Measurements from ENCODE around the gene GRM7.

GRM7 gene

DNA sequence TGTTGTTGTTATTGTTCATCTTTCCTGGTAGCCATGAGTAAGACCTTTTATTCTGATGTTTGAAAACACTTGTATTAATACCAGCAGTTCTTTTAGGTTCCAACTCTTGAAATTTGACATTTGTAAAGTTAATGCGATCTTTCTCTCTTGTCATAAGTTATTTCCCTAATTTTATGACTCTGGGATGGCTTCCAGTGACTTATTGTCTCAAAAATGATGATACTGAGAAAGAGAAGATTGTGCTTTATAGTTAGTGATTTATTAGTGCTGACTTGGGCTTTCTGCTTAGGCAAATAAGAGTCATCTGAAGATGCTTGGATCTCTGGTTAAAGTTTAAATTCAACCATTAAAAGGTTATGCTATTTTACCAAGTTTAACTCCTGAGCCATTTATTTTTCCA is 715.2 kb downstream of the GRM7 start:
- no peak overlapping the region for H3K4me3 ChIP-seq (ENCODE audit: low read depth, low read length)
- POLR2A ChIA-PET: no interaction called here
- CTCF ChIA-PET: no interaction called here
- no peaks in the 10 kb centered on the region for H3K36me3 ChIP-seq (ENCODE audit: control insufficient read depth in 2 of 2, insufficient read depth in 1 of 2, low read length in 2 of 2)
- no peaks in the 10 kb centered on the region for H3K9me3 ChIP-seq (ENCODE audit: control insufficient read depth, insufficient read depth, low read depth, low read length)
- TF ChIP-seq KLF16 (tag by site-specific recombination; IDR thresholded peaks at IDR 0.05): no peak
- no peak for TF ChIP-seq ZNF416 (tag by site-specific recombination; IDR thresholded peaks at IDR 0.05)
- TF ChIP-seq ZNF791 (tag by site-specific recombination; IDR thresholded peaks at IDR 0.05): no peak
- no peak for TF ChIP-seq GLI2 (tag by site-specific recombination; IDR thresholded peaks at IDR 0.05; ENCODE audit: borderline replicate concordance, low read depth)
- no peak for TF ChIP-seq ZBTB26 (tag by site-specific recombination; optimal IDR thresholded peaks at IDR 0.05)
- H3K4me1 ChIP-seq (ENCODE audit: control insufficient read depth, insufficient read depth, low read length): no peaks in the 10 kb centered on the region
- no peak overlapping the region for H3K27ac ChIP-seq (ENCODE audit: extremely low read depth, low read depth, low read length)

- POLR2A ChIA-PET: no interaction called here
- H3K4me3 ChIP-seq (ENCODE audit: low read depth, low read length): no peak overlapping the region
- no peak for TF ChIP-seq ZNF23 (tag by site-specific recombination; IDR thresholded peaks at IDR 0.05; ENCODE audit: borderline replicate concordance)
- TF ChIP-seq ZNF280D (tag by site-specific recombination; IDR thresholded peaks at IDR 0.05): no peak
- no peak for TF ChIP-seq ZNF302 (tag by site-specific recombination; IDR thresholded peaks at IDR 0.05; ENCODE audit: low read depth)
- TF ChIP-seq ZNF114 (tag by site-specific recombination; IDR thresholded peaks at IDR 0.05): no peak
- TF ChIP-seq ZBTB26 (tag by site-specific recombination; optimal IDR thresholded peaks at IDR 0.05): no peak
- no peak for TF ChIP-seq ZNF248 (tag by site-specific recombination; IDR thresholded peaks at IDR 0.05)
- TF ChIP-seq ZSCAN23 (tag by site-specific recombination; IDR thresholded peaks at IDR 0.05): no peak
- no peak for TF ChIP-seq ZBTB10 (tag by site-specific recombination; IDR thresholded peaks at IDR 0.05)
- TF ChIP-seq ZNF19 (tag by site-specific recombination; IDR thresholded peaks at IDR 0.05; ENCODE audit: low read depth): no peak
- no peak for TF ChIP-seq ZBTB48 (tag by site-specific recombination; IDR thresholded peaks at IDR 0.05)
- TF ChIP-seq ZNF510 (tag by site-specific recombination; IDR thresholded peaks at IDR 0.05; ENCODE audit: insufficient replicate concordance): no peak
- TF ChIP-seq ZNF544 (tag by site-specific recombination; IDR thresholded peaks at IDR 0.05): no peak
- TF ChIP-seq PRDM2 (tag by site-specific recombination; IDR thresholded peaks at IDR 0.05; ENCODE audit: borderline replicate concordance): no peak
- TF ChIP-seq YY2 (tag by site-specific recombination; IDR thresholded peaks at IDR 0.05): no peak
- no peaks in the 10 kb centered on the region for H3K4me1 ChIP-seq (ENCODE audit: control insufficient read depth, insufficient read depth, low read length)
- H3K36me3 ChIP-seq (ENCODE audit: control insufficient read depth in 2 of 2, insufficient read depth in 1 of 2, low read length in 2 of 2): no peaks in the 10 kb centered on the region
- CTCF ChIA-PET: no interaction called here
- no peaks in the 10 kb centered on the region for H3K9me3 ChIP-seq (ENCODE audit: control insufficient read depth, insufficient read depth, low read depth, low read length)
- no peak overlapping the region for H3K27ac ChIP-seq (ENCODE audit: extremely low read depth, low read depth, low read length)
Observed at GRCh38 chr3:7576506-7576905, 715.6 kb downstream of the GRM7 start.
